GM12874 (cell line): ENCODE measurements around the gene CHST13.

Source experiments
- TF ChIP-seq, protein P1 (sequence below): IDR thresholded peaks from 2 replicates; pipeline ENCODE4 v1.5.1; 2011; ENCODE audit warnings: low read depth, mild to moderate bottlenecking, control low read depth, low read length, moderate library complexity; ENCODE audit not compliant: insufficient read depth

CHST13 gene

DNA sequence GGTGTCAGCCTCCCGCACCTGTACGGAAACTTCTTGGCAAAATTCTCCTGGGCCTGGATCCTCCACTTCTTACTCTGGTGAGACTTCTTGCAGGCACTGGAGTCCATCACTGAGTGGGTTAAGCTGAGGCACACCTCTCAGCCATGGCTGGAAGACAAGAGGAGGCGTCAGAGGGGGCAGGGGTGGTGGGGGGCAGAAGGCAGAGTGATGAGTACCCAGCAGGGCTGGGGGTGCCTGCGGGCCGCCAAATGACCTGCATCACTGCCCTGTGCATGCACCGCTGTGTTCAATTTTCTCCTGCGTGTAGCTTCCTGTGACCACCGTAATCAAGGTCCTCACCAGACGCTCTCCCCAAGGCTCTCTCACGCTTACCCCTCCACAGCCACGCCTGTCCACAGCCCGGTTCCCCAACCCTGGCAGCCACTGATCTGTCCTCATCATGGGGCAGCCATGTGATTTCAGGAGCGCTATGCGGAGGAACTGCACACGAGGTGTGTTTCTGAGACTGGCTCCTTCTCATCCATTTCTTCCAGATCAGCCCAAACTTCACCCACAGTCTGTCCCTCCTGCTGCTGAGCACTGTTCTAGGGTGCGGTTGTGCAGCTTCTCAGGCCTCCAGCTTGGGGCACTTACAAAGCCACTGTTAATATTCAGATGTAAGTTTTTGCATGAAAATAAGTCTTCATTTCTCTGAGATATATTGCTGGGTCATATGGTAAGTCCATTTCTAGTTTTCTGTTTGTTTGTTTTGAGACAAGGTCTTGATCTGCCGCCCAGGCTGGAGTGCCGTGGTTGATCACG, 29.5 kb downstream of the CHST13 start:
- TF ChIP-seq, protein P1, sequence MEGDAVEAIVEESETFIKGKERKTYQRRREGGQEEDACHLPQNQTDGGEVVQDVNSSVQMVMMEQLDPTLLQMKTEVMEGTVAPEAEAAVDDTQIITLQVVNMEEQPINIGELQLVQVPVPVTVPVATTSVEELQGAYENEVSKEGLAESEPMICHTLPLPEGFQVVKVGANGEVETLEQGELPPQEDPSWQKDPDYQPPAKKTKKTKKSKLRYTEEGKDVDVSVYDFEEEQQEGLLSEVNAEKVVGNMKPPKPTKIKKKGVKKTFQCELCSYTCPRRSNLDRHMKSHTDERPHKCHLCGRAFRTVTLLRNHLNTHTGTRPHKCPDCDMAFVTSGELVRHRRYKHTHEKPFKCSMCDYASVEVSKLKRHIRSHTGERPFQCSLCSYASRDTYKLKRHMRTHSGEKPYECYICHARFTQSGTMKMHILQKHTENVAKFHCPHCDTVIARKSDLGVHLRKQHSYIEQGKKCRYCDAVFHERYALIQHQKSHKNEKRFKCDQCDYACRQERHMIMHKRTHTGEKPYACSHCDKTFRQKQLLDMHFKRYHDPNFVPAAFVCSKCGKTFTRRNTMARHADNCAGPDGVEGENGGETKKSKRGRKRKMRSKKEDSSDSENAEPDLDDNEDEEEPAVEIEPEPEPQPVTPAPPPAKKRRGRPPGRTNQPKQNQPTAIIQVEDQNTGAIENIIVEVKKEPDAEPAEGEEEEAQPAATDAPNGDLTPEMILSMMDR = no peak

DNA sequence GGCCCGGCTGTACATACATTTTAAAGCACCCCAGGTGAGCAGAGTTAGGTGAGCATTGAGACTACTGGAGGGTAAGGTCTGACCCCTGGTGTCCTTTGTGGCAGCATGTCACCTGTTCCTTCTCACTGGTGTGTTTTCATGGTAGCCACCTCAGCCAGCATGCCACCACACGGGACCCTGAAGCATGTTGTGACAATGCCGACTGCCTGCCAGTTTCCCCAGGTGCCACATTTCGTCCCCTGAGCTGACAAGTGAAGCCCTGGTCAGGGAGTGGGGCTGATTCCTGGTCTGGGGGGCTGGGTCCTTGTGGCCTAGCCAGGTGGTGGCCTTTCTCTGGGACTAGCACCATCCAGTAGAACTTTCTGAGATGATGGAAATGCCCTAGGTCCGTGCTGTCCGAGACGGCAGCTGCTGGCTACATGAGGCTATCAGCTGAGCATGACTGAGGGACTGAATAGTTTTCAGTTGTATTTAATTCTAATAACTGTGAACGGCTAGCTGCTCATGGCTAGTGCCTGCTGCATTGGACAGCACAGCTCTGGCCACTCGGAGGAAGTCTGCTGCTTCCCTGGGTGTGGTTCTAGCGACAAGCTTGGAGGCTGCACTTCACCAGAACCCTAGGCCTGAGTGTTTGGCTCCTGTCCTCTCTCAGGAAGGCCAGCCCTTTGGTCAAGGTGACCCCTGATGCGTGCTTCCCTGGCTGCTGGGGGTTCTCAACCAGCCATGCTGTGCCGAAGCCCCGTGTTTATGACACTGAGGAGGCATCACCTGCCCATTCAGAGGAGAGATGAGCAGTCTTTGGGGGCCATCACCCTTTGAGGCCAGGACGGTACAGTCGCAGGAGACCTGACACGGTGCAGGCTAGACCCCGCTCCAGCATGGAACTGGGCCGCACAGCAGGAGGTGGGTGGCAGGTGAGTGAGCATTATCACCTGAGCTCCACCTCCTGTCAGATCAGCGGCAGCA, 30.9 kb downstream of the CHST13 start:
- TF ChIP-seq, protein P1 = no peak

DNA sequence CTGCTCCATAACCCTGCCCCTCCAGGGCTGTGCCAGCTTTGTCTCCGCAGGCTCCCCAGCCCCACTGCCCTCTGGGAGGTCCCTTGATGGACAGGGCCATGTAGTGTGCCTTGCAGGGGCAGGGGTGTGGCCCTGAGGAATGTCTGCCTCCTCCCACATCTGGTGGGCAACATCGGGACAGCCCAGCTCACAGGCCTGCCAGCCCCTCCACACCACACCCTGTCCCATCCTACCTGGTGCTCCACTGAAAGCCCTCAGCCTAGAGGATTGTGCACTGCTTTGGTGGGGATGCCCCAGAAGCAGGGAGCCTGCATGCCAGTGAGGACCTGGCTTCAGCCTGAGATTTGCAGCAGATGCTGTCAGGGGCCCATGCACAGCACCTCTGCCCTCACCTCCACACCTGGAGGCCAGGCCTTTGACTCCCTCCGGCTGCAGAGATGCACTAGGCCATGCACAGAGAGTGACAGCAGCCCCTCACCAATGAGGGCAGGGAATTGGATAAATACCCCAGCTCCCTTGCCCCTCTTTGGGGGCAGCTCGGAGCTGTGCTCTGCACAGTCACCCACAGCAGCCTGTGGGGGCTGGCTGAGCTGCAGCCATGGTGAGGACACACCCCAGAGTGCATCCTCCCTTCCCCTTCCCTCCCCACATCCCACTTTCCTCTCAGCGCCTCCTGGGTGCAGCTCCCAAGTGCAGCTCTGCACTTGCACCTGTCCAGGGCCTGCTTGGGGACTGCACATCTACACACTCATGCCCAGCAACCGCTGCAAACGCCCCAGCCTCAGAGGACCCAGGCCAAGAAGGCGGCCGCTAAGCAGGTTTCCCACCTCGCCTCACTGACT, 32.1 kb downstream of the CHST13 start:
- TF ChIP-seq, protein P1 = no peak

DNA sequence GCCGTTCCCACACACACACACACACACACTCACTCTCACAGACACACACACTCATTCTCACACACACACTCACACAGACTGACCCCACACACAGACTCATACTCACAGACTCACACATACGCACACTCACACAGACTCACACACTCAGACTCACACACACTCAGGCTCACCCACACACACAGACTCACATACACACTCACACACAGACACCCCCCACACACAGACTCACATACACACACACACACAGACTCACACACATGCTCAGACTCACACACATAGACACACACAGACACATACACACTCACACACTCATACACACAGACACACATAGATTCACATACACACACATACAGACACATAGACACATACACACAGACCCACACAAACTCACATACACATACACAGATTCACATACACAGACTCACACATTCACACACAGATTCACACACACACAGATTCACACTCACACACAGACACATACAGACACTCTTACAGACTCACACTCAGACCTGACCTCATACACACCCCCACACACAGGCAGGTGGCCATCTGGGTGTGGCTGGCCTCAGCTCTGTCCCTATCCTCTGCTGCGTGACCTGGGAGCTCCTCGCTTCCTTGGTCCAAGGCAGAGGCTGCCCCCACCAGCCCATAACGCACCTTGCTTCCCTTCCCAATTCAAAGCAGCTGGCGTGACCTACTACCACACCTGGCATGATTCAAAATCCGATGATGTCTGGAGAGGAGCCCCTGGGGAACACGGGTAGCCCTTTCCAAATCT, 32.9 kb downstream of the CHST13 start:
- TF ChIP-seq, protein P1 = no peak

DNA sequence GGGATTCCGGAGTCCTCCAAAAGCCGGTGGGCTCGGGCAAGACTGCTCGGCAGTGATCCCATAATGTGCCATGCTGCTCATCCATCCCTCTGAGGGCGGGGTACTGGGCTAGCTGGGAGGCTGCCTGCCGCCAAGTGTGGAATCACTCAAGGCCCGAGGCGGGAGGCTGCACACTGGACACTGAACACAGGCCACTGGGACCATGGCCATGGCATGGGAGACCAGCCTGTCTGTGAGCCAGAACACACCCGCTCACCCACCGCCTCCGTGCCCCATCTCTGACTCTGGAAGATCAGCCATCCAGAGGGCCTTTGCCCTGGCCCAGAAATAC, 33.4 kb downstream of the CHST13 start:
- TF ChIP-seq, protein P1 = no peak

GRCh38 chr3:126557761-126558160, 33.8 kb downstream of the CHST13 start:
- TF ChIP-seq, protein P1 = no peak
